Keratinocyte (primary cell): ENCODE data around the gene GRIA1.

Experiments
- CTCF ChIP-seq, 3 experiments: IDR thresholded peaks in 1 of 3; conservative IDR thresholded peaks in 1 of 3; optimal IDR thresholded peaks in 1 of 3; 2 replicates in 2 of 3; 3 replicates in 1 of 3; pipeline versions ENCODE3 to v1.5.1; 2011; ENCODE audit warnings: low read length in 3 of 3, mild to moderate bottlenecking in 3 of 3, moderate library complexity in 2 of 3, control low read depth in 1 of 3, inconsistent platforms in 1 of 3; ENCODE audit not compliant: insufficient read depth in 2 of 3; ENCODE audit errors: extremely low read depth in 1 of 3
- EZH2 ChIP-seq: IDR thresholded peaks from one replicate; pipeline ENCODE4 v1.6.1; 2012; ENCODE audit warnings: inconsistent platforms, mild to moderate bottlenecking, low read length, moderate library complexity

GRCh38 chr5:153523211-153523610 lies 32.7 kb downstream of the GRIA1 start:
- no peak for TF ChIP-seq CTCF (optimal IDR thresholded peaks at IDR 0.05 in 1 of 3, IDR thresholded peaks at IDR 0.05 in 1 of 3, conservative IDR thresholded peaks at IDR 0.05 in 1 of 3; ENCODE audit: extremely low read depth in 1 of 3, insufficient read depth in 2 of 3, low read length in 3 of 3)
- TF ChIP-seq EZH2 = no peak
